Measurements from ENCODE around the gene PLCH2. TPM values are rescaled to one million over a fixed set of nuclear protein-coding genes. Genes with fewer than 3 reads are reported as not detected.

Gene PLCH2
- total and polyA plus RNA-seq, 9 of the 15 experiments (the other 6 are each of a cell fraction or from before 2014, with no cell fraction given): 0.16 TPM; not detected in 8

DNA sequence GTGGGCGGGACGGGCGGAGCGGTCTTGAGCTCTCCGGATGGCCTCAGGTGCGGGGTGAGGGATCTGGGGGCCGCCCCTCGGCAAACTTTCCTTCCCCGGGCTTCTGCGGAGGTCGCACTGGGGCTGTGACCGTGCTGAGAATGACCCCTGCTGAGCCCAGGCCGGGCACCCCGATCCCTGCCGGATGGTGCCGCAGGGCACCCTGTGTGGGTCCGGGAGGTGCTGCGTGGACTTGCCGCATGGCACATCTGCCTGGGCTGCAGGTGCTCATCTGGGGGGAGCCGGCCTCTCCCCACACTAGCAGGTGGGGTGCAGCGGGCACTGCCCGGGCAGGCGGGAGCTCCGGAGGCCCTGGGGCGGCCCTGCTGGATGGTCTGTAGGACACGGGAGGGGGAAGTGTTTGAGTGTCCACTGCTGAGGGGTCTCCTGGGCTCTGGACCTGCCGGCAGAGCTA, 31.9 kb upstream of the PLCH2 start (continued):
- TF ChIP-seq, protein P1, sequence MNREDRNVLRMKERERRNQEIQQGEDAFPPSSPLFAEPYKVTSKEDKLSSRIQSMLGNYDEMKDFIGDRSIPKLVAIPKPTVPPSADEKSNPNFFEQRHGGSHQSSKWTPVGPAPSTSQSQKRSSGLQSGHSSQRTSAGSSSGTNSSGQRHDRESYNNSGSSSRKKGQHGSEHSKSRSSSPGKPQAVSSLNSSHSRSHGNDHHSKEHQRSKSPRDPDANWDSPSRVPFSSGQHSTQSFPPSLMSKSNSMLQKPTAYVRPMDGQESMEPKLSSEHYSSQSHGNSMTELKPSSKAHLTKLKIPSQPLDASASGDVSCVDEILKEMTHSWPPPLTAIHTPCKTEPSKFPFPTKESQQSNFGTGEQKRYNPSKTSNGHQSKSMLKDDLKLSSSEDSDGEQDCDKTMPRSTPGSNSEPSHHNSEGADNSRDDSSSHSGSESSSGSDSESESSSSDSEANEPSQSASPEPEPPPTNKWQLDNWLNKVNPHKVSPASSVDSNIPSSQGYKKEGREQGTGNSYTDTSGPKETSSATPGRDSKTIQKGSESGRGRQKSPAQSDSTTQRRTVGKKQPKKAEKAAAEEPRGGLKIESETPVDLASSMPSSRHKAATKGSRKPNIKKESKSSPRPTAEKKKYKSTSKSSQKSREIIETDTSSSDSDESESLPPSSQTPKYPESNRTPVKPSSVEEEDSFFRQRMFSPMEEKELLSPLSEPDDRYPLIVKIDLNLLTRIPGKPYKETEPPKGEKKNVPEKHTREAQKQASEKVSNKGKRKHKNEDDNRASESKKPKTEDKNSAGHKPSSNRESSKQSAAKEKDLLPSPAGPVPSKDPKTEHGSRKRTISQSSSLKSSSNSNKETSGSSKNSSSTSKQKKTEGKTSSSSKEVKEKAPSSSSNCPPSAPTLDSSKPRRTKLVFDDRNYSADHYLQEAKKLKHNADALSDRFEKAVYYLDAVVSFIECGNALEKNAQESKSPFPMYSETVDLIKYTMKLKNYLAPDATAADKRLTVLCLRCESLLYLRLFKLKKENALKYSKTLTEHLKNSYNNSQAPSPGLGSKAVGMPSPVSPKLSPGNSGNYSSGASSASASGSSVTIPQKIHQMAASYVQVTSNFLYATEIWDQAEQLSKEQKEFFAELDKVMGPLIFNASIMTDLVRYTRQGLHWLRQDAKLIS (CRISPR knock-in tag; IDR thresholded peaks at IDR 0.05): no peak
- TF ChIP-seq, protein P2, sequence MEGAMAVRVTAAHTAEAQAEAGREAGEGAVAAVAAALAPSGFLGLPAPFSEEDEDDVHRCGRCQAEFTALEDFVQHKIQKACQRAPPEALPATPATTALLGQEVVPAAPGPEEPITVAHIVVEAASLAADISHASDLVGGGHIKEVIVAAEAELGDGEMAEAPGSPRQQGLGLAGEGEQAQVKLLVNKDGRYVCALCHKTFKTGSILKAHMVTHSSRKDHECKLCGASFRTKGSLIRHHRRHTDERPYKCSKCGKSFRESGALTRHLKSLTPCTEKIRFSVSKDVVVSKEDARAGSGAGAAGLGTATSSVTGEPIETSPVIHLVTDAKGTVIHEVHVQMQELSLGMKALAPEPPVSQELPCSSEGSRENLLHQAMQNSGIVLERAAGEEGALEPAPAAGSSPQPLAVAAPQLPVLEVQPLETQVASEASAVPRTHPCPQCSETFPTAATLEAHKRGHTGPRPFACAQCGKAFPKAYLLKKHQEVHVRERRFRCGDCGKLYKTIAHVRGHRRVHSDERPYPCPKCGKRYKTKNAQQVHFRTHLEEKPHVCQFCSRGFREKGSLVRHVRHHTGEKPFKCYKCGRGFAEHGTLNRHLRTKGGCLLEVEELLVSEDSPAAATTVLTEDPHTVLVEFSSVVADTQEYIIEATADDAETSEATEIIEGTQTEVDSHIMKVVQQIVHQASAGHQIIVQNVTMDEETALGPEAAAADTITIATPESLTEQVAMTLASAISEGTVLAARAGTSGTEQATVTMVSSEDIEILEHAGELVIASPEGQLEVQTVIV (CRISPR knock-in tag; IDR thresholded peaks at IDR 0.05; ENCODE audit: borderline replicate concordance): no peak
